Bone marrow (tissue), 2 donors: ENCODE measurements around the gene NPTXR.

ENCODE experiments used
- DNase-seq, 2 donors: peaks; one replicate each; lab custom pipeline; 2025; lab: John Stamatoyannopoulos, UW

NPTXR gene

GRCh38 chr22:38796262-38796957, 47.4 kb downstream of the NPTXR start:
- no peak for DNase-seq

GRCh38 chr22:38795569-38795968, 48.3 kb downstream of the NPTXR start:
- no peak for DNase-seq

DNA sequence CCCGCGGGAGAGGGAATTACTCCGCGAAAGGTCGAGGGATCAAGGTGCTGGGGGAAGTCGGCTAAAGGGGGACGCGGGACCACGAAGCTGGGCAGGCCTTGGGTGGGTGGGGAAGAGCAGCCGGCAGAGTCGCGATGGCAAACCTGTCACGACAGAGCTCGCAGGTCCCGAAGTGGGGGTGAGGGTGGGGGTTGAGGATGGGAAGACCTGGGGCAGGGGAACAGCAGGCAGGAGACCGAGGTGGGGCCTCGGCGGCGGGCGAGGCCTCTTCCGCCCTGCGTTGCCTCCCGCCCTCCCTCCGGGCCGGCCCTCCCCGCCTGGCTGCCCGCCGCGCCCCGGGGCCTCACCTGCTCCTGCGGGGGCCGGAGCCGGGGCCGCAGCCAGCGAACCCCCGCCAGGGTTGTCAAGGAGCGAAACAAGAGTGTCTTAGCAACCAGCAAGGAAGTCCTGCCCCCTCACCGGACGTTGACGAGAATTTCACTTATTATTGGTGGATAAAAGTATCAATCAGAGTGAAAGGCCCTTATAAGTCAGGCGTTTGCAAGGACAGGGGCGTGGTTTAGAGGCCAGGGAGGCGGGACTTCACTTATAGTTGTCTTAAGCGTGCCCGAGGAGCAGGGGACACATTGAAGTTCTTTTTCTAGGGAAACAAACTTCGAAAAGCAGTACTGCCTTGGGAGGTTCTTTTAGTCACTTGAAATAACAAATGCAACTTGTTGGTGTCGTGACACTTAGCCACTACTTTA, 49.9 kb downstream of the NPTXR start, which contains the start of gene DNAL4:
TSS of gene DNAL4 (minus strand) at position 423 of the 746 bp plus-strand sequence. CDS start 11,412 bp downstream, outside the sequence.
- DNase-seq, result peak; percentile 59 to 98

- no peak for DNase-seq
These were observed 50.5 kb downstream of the NPTXR start for GRCh38 chr22:38793317-38793716.

DNA sequence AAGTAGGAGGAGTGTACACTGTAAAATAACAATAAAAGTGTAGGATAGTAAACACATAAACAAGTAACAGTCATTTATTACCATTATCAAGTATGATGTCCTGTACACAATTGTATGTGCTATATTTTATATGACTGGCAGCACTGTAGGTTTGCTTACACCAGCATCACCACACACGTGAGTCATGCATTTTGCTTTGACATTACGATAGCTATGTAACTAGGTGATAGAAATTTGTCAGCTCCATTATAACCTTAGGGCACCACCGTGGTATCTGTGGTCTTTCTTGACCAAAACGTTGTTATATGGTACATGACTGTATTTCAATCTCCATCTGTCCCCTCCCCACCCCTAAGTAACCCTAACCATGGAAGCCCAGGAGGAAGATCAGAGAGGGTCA, 51.0 kb downstream of the NPTXR start:
- DNase-seq, result no peak

GRCh38 chr22:38789606-38790005, 54.2 kb downstream of the NPTXR start:
- DNase-seq, result no peak

- no peak for DNase-seq
These were observed 55.0 kb downstream of the NPTXR start for GRCh38 chr22:38788846-38789245.

- no peak for DNase-seq
These were observed 55.6 kb downstream of the NPTXR start for GRCh38 chr22:38788021-38788816.

DNA sequence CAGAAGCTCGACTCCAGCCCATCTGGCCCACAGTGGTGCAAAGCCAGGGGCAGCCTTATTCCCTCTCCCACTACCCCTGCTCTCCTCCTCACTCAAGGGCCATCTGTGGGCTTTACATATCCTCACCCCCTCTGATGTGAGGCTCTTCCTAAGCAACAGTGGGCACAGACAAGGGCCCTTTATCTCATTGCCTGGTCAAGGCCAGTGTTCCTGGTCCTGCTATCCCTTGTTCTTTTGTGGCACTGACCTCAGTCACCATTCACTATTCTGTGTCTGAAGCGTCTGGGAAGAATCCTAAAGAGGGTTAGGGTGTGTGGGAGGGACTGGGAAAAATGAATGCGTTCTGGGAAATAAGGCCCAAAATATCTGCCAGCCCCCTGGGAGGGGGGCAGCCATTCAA, 57.2 kb downstream of the NPTXR start:
- DNase-seq, result no peak

- no peak for DNase-seq
These were observed 59.0 kb downstream of the NPTXR start for GRCh38 chr22:38784856-38785255.

DNA sequence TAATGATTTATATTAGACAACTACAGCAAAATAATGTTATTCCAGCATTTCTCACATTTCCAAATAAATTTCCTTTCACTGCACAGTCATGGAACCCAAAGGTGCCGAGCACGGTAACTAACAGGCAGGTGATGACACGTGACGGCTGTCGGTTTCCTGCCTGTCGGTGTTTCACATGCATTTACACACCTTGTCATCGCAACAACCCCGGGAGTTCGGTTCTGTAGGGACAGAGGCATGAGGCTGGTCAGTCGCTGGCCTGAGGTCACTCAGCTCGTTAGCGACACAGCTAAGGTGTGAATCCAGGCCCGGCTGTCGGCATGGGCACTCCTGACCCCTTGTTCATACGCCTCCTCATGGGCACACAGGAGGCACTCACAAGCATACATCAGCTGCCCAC, 59.8 kb downstream of the NPTXR start:
- no peak for DNase-seq

DNA sequence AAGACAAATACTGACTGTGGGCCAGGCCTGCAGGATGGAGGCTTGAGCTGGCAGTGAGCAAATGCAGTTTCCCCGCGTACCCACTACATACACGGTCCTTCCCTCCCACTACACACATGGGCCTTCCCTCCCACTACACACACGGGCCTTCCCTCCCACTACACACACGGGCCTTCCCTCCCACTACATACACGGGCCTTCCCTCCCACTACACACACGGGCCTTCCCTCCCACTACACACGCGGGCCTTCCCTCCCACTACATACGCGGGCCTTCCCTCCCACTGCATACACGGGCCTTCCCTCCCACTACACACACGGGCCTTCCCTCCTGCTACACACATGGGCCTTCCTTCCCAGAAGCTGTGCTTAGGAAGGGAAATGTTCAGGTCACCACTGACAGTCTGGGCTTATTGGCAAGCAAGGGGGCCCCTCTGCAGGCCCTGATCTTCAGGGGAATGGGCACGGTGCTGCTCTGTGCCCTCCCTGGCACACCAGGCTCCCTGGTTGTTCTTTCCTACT, 60.7 kb downstream of the NPTXR start:
- no peak for DNase-seq

- no peak for DNase-seq
These were observed 61.3 kb downstream of the NPTXR start for GRCh38 chr22:38782402-38783094.

DNA sequence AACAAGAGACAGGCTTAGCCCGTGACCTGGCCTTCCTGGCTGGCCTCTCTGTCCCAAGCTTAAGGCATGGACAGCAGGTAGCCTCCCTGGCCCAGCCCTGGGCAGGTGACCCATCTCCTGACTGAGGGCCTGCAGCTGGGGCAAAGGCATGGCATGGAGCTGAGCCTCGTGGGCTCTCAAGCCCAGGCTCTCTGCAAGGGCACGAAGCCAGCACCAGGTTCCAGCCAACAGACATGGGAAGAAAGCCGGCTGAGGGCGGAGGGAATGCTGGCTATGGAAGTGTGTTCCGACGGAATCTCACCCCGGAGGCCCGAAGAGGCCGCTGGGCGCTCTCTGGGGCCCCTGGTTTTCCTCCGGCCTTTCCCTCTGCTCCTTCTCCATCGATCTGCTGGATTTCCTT, 62.8 kb downstream of the NPTXR start:
- DNase-seq, result no peak

DNA sequence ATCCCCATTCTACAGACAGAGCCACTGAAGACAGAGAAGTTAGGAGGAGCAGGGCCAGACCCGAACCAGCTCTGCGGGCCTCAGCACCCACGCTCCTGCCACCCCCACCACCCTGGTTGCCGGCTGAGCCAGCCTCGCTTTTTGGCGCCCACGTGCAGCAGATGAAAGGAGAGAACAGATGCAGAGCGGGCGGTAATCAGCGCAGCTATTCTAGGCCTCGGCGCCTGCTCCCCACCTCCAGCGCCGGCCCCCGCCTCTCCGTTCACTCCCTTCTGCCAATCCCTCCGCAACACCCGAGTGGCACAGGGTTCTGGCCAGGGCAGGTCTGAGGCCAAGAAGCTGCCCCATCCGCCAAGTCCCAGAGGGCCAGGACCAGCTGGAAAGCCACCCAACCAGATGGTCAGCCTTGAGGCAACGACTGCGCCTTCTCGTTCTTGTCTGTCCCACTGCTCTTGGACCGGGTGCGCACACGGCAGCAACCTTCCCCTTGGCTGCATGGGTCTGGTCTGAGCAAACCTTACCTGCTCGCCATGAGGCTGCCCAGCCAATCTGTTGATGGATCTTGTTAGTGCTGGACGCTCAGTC, 66.6 kb downstream of the NPTXR start:
- DNase-seq, result no peak

- no peak for DNase-seq
These were observed 67.7 kb downstream of the NPTXR start for GRCh38 chr22:38776086-38776485.

DNA sequence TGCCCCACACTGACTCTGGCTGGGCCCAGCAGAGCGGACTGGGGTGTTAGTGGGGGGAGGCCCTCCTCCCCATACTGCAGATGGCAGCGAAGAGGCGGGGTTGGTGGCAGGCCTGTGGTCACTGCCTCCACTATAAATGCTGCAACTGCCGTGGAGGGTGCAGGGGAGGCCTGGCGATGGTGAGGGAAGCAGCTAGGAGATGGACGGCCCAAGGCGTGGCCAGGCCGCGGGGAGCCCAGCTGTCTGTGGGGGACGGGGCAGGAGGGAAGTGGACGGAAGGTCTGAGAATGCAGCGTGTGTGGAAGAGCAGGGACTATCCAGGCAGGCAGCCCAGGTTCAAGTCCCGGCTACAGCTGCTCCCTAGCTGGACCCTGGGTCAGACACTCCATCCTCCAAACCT, 68.2 kb downstream of the NPTXR start:
- DNase-seq, result no peak

DNA sequence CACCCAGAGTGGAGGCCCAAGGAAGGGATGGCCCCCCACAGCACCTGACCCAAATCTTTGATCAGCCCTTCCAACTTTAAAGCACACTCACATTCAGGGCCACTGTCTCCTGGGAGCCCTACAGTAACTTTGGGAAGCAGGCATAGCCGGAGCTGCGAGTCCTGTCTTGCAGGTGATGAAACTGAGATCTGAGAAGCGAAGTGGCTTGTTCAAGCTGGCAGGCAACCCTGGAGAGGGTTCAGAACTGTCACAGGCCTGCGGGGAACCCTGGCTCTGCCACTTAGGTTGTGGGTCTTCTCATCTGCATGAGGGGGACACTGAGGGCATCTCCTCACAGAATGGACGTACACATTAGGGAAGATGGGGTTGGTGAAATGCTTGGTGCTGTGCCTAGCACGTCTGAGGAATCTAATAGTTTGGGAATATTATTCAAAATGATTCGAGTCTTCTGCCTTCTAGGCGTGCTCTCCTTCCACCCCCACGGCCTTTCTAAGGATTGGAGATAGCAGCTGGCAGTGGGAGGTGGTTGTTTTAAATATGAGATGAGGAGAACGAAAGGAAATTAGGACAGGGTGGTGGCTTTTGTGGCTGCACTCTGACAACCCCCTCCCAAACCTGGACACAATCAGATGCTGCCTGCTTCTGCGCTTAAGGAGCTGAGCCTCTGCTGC, 69.2 kb downstream of the NPTXR start:
- DNase-seq, result no peak

DNA sequence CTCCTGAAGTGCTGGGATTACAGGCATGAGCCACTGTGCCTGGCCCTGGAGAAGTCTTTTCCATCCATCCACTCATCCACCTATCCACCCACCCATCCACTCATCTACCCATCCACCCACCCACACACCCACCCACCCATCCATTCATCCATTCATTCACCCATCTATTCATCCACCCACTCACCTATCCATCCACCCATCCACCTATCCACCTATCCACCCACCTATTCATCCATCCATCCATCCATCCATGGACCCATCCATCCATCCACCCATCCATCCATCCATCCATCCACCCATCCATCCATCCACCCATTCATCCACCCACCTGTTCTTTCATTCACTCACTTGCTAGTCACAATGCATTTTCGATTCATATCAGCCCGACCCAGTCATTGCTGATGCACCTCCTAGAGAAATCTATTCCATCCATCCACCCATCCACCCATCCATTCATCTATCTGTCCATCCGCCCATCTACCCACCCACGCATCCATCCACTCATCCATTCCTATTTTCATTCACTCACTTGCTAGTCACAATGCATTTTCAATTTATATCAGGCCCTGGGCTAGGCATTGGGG, 70.4 kb downstream of the NPTXR start:
- no peak for DNase-seq

GRCh38 chr22:38772623-38772873, 71.3 kb downstream of the NPTXR start:
- no peak for DNase-seq
